22Rv1 (cell line): ENCODE data around the gene TBC1D22A.

Experiments used
- CTCF ChIP-seq: fragments of 450-650 bp; IDR thresholded peaks from 2 replicates; pipeline ENCODE4 v1.5.1; 2017; ENCODE audit warnings: mild to moderate bottlenecking
- ZFX ChIP-seq: fragments of 450-650 bp; IDR thresholded peaks from 2 replicates; pipeline ENCODE4 v1.6.1; 2017; ENCODE audit warnings: antibody characterized with exemption, borderline replicate concordance

- TF ChIP-seq CTCF (no peak), ZFX (no peak)
Observed at GRCh38 chr22:47011131-47011858, 248.8 kb downstream of the TBC1D22A start.
